Bone marrow (tissue), 2 donors: ENCODE results near the gene FCGR2B.
A peak's percentile ranks its signal among the peaks of the same experiment; 100 is the strongest.
"Not testable (repeated sequence)": the region's sequence is repeated elsewhere in the genome, so short reads cannot be mapped to it uniquely, and the experiment has no call there.

ENCODE experiments used
- DNase-seq, 2 donors: peaks; one replicate each; lab custom pipeline; 2025; lab: John Stamatoyannopoulos, UW

The FCGR2B gene

DNA sequence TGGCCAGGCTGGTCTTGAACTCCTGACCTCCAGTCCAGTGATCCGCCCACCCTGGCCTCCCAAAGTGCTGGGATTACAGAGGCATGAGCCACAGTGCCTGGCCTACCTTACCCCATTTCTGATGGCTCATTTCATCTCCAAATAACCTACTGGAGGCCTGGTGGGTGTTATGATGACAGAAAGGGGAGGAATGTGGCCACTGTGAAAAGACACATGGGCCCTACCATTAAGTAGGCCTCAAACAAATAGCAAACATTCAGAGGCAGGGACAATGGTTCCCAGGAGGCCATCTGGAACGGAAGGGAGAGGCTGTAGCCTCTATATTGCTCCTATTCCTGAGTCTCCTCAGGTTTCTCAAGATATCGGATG, 43.2 kb downstream of the FCGR2B start:
- no peak for DNase-seq

GRCh38 chr1:161706482-161707347, 43.8 kb downstream of the FCGR2B start, which contains the start of gene FCRLA:
FCRLA (plus strand) TSS chr1:161707229; CDS start chr1:161707265, 36 bp downstream.
- no peak for DNase-seq

DNA sequence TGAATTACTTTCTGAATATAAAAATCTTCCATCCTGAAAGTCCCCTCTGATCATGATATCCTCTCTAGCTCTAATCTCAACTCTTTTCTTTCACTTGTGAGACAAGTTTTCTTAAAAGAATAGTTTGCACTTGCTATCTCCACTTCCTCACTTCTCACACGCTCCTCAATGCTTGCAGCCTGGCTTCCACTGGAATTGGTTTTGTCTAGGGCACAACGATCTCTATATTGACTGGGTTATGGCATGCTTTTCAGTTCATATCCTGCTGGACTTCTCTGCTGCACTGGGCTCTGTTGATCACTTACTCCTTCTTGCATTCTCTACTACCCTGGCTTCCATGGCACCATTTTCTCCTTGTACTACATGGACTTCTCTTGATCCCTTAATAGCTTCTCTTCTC, 44.6 kb downstream of the FCGR2B start:
- no peak for DNase-seq

DNA sequence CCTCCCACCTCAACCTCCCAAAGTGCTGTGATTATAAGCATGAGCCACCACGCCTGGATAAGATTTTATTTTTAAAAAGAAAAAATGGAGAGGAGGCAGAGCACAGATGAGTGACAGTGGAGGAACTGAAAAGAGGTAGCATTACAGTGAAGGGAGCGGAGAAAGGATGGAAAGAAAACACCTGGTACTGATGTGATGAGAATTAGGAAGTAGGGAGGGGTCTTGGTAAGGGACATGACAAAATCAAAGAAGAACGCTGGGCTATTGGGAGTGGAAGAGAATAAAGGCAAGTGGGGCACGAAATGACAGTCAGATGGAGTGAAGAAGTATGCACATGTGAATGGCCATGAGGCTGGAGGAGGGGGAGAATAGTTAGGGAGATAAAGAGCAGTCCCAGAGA, 46.4 kb downstream of the FCGR2B start:
- no peak for DNase-seq

GRCh38 chr1:161710560-161710959, 47.6 kb downstream of the FCGR2B start:
- no peak for DNase-seq

- no peak for DNase-seq
Measured at GRCh38 chr1:161718559-161719324, 55.8 kb downstream of the FCGR2B start.

DNA sequence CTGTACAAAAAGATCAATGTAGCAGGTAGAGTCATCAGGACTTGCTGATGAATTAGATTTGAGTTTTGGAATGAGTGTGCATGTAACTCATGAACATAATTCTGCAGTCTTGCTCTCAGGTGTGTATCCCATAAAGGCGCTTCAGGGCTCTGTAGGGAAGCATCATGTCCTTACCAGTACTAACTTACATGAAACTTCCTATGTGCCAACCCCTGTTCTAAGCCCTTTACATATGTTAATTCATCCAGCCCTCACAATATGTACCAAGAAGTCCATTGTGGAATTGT, 56.3 kb downstream of the FCGR2B start:
- DNase-seq, result no peak

- DNase-seq, result no peak
Measured at GRCh38 chr1:161720422-161720821, 57.5 kb downstream of the FCGR2B start.

GRCh38 chr1:161720956-161721737, 58.2 kb downstream of the FCGR2B start, which contains the start of gene FCRLB:
FCRLB (plus strand) TSS chr1:161721544; CDS start chr1:161722673, 1,129 bp downstream.
- no peak for DNase-seq

- DNase-seq, result peak in 1 of 2 donors; percentile 48
Measured at GRCh38 chr1:161721738-161722343, 58.9 kb downstream of the FCGR2B start.

GRCh38 chr1:161722406-161722805, 59.5 kb downstream of the FCGR2B start:
- no peak for DNase-seq

- no peak for DNase-seq
Measured at GRCh38 chr1:161723459-161724141, 60.7 kb downstream of the FCGR2B start.

DNA sequence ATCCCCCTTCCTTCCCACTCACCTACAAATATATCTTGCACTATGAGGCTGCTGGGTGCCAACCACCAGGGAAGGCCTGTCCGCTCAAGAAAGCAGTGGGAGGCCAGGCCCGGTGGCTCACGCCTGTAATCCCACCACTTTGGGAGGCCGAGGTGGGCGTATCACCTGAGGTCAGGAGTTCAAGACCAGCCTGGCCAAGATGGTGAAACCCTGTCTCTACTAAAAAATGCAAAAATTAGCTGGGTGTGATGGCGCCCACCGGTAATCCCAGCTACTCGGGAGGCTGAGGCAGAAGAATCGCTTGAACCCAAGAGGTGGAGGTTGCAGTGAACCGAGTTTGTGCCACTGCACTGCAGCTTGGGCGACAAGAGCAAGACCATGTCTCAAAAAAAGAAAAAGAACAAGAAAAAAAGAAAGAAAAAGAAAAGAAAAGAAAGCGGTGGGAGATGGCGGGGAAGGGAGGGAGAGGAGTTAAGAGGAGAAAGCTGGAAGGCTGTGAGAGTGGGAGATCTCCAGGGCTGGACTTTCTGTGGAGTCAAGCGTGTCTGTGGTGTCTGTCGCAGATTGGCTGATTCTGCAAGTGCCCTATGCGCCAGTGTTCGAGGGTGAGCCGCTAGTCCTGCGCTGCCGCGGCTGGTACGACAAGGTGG, 62.4 kb downstream of the FCGR2B start:
- not testable (repeated sequence) for DNase-seq

GRCh38 chr1:161725908-161726472, 63.0 kb downstream of the FCGR2B start:
- DNase-seq, result peak in 1 of 2 donors; percentile 63

- DNase-seq, result peak in 1 of 2 donors; percentile 56
Measured at GRCh38 chr1:161726473-161727255, 63.7 kb downstream of the FCGR2B start.

GRCh38 chr1:161727256-161727924, 64.4 kb downstream of the FCGR2B start:
- no peak for DNase-seq
